GM18507 (cell line): ENCODE data around the gene SDR42E2.
A peak's percentile ranks its signal among the peaks of the same experiment; 100 is the strongest.
"Not testable (repeated sequence)": the region's sequence is repeated elsewhere in the genome, so short reads cannot be mapped to it uniquely, and the experiment has no call there.

ENCODE experiments used
- DNase-seq: peaks from one replicate; pipeline ENCODE4 v3.0.0; 2011; ENCODE audit warnings: low read depth; ENCODE audit not compliant: insufficient read length; ENCODE audit errors: extremely low spot score
- FAIRE-seq: peaks from 2 replicates; lab custom pipeline; 2011; peaks lifted over from hg19 to GRCh38; lab: Jason Lieb, UNC

The SDR42E2 gene

GRCh38 chr16:22161999-22162655 lies at the start of gene SDR42E2:
SDR42E2 (plus strand) TSS chr16:22162506; CDS start chr16:22165583, 3,077 bp downstream.
- FAIRE-seq (no peak), DNase-seq (no peak)

GRCh38 chr16:22116095-22116700 lies 46.1 kb upstream of the SDR42E2 start:
- FAIRE-seq (no peak), DNase-seq (no peak)

- DNase-seq (no peak), FAIRE-seq (no peak)
Measured at GRCh38 chr16:22117609-22118008, 44.7 kb upstream of the SDR42E2 start.

GRCh38 chr16:22120440-22120839 lies 41.9 kb upstream of the SDR42E2 start:
- no peak for DNase-seq
- FAIRE-seq: no peak

- DNase-seq (no peak), FAIRE-seq (no peak)
Measured at GRCh38 chr16:22122239-22122638, 40.1 kb upstream of the SDR42E2 start.

- no peak for FAIRE-seq
- DNase-seq: no peak
Measured at GRCh38 chr16:22123146-22123545, 39.2 kb upstream of the SDR42E2 start.

GRCh38 chr16:22123759-22124490 lies 38.4 kb upstream of the SDR42E2 start:
- no peak for FAIRE-seq
- no peak for DNase-seq

GRCh38 chr16:22124583-22125284 lies 37.6 kb upstream of the SDR42E2 start:
- DNase-seq: no peak
- no peak for FAIRE-seq

- DNase-seq: no peak
- no peak for FAIRE-seq
Measured at GRCh38 chr16:22126037-22126558, 36.2 kb upstream of the SDR42E2 start.

GRCh38 chr16:22128537-22128936 lies 33.8 kb upstream of the SDR42E2 start:
- not testable (repeated sequence) for FAIRE-seq

GRCh38 chr16:22130528-22130927 lies 31.8 kb upstream of the SDR42E2 start:
- FAIRE-seq (no peak), DNase-seq (no peak)

More at GRCh38 chr16:22128537-22128936, 33.8 kb upstream of the SDR42E2 start:
- not testable (repeated sequence) for DNase-seq

GRCh38 chr16:22132801-22133200 lies 29.5 kb upstream of the SDR42E2 start:
- DNase-seq (no peak), FAIRE-seq (no peak)

GRCh38 chr16:22138482-22138881 lies 23.8 kb upstream of the SDR42E2 start:
- FAIRE-seq: no peak

GRCh38 chr16:22139008-22139407 lies 23.3 kb upstream of the SDR42E2 start:
- DNase-seq (no peak), FAIRE-seq (no peak)

More at GRCh38 chr16:22138482-22138881, 23.8 kb upstream of the SDR42E2 start:
- DNase-seq: no peak

GRCh38 chr16:22139732-22140131 lies 22.6 kb upstream of the SDR42E2 start:
- FAIRE-seq (no peak), DNase-seq (no peak)

- DNase-seq: no peak
- peak; percentile 62 for FAIRE-seq
Measured at GRCh38 chr16:22141767-22142166, 20.5 kb upstream of the SDR42E2 start.

- no peak for DNase-seq
- FAIRE-seq: no peak
Measured at GRCh38 chr16:22144520-22144919, 17.8 kb upstream of the SDR42E2 start.

GRCh38 chr16:22147853-22148252 lies 14.5 kb upstream of the SDR42E2 start:
- FAIRE-seq (no peak), DNase-seq (no peak)

- DNase-seq (no peak), FAIRE-seq (no peak)
Measured at GRCh38 chr16:22151246-22151998, 10.9 kb upstream of the SDR42E2 start.
